ENCODE results near the gene GTF2A1.

DNA sequence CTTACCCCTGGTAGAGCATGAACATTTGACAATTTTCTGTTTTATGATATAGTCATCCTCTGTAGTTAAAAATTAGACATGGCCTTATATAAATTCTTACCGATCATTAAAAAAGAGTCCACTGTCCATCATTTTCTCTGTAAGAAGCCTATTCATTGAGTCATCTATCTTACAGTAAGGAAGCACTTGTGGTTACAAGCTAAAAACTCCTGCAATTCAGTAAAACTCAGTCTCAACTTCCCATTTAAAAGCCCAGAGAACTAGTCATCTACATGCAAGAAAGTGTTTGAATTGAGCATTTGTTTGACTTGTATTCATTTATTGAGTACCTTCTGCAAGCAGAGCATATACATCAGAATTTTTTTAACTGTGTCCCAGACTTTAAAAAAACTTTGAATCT lies 63.3 kb downstream of the GTF2A1 start:
- TF ChIP-seq, protein P1, sequence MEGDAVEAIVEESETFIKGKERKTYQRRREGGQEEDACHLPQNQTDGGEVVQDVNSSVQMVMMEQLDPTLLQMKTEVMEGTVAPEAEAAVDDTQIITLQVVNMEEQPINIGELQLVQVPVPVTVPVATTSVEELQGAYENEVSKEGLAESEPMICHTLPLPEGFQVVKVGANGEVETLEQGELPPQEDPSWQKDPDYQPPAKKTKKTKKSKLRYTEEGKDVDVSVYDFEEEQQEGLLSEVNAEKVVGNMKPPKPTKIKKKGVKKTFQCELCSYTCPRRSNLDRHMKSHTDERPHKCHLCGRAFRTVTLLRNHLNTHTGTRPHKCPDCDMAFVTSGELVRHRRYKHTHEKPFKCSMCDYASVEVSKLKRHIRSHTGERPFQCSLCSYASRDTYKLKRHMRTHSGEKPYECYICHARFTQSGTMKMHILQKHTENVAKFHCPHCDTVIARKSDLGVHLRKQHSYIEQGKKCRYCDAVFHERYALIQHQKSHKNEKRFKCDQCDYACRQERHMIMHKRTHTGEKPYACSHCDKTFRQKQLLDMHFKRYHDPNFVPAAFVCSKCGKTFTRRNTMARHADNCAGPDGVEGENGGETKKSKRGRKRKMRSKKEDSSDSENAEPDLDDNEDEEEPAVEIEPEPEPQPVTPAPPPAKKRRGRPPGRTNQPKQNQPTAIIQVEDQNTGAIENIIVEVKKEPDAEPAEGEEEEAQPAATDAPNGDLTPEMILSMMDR (conservative IDR thresholded peaks at IDR 0.05 in 1 of 2, IDR thresholded peaks at IDR 0.05 in 1 of 2; ENCODE audit: extremely low read depth in 1 of 2, insufficient read depth in 1 of 2, low read depth in 1 of 2, low read length in 2 of 2): no peak
- TF ChIP-seq EZH2 (IDR thresholded peaks at IDR 0.05; ENCODE audit: borderline replicate concordance, low read length): no peak
